ENCODE data around the gene NLRP1.
A peak's percentile ranks its signal among the peaks of the same experiment; 100 is the strongest.

The NLRP1 gene

GRCh38 chr17:5553479-5553878 is 30.8 kb downstream of the NLRP1 start:
- no peak for DNase-seq

DNA sequence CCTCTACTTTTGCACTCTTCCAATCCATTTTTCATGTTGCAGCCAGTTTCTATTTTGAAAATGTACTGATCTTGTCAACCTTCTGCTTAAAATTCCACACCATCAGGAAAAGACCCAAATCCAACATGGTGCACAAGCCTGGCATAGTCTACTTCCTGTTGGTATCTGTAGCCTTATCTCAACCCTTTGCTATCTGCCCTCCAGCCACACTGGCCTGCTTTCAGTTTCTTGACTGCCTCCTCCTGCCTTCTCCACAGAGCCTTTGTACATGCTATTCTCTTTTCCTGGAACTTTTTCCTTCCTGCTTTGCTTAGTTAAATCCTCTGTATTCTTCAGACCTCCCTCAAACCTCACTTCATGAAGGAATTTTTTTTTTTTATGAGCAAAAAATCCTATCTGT is 31.5 kb downstream of the NLRP1 start:
- DNase-seq = no peak

GRCh38 chr17:5545051-5545987 is 39.0 kb downstream of the NLRP1 start:
- no peak for DNase-seq

GRCh38 chr17:5544115-5544514 is 40.2 kb downstream of the NLRP1 start:
- no peak for DNase-seq

- no peak for DNase-seq
Measured at GRCh38 chr17:5541610-5542202, 42.6 kb downstream of the NLRP1 start.

DNA sequence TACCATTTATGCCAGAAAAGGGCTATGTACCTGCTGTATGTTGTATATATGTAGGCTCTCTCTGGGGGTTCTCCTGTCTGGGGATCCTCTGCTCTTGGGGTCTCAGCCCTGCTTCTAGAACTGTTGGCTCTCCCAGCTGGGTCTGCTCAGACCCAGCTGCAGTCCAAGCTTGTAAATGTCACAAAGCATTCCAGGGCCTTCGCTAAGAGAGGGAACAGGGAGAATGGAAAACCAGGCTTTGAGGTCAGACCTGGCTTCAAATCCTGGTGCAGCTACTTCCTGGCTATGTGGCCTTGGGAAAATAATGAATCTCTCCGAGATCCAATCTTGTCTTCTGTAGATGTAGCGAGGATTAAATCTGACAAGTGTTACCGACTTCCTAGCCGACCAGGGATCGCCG is 44.0 kb downstream of the NLRP1 start:
- no peak for DNase-seq

DNA sequence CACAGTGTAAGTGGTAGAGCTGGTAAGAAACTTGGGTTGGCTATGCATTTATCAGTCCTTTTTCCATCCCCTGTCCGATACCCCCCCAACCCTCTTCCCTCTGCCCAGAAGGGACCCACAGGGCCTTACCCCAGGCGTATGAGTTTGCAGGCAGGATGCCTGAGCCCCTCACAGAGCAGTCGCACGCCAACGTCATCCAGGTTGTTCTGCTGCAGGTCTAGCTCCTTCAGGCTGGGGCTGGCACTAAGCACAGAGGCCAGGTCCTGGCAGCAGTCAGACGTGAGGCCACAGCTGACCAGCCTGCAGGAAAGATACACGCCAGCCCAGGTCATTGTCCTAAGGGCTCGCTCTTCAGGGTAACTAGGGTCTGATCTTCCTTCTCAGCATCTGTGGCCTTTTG is 45.0 kb downstream of the NLRP1 start:
- no peak for DNase-seq

DNA sequence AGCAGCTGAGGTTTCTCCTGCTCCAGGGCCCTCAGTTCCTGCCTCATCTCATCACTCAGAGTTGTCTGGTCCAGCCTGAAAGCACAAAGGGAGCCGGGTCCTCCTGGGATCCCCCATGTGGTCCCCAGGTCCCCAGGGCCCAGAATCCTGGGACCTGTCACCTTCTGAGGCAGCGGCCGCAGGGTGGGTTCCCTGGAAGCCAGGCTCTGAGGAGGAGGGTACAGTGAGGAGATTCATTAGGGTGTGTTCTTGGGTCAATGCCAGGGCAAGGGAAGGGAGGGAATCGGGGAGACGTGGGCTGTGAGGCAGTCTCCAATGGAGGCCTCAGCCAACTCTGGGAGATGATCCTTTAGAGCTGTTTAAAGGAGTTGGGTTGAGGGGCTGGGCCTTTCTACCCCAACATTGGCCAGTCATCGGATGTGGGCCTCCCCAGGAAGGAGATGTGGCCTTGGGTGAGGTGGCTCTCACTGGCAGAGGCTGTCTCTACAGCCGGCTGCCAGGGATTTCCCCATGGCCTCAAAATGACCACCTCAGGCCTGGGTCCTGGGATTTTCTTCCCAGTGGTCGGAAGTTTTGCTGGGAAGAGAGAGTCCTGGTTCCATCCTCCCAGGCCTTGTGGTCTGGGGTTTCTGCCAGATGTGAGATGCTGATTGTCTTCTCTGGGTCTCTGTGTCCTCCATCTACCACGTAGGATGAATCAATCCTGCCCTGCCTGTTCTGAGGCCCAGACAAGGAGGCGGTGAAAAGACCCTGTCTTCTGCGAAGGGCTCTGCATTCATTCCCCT is 47.3 kb downstream of the NLRP1 start:
- DNase-seq = no peak

- no peak for DNase-seq
Measured at GRCh38 chr17:5535436-5535835, 48.9 kb downstream of the NLRP1 start.

DNA sequence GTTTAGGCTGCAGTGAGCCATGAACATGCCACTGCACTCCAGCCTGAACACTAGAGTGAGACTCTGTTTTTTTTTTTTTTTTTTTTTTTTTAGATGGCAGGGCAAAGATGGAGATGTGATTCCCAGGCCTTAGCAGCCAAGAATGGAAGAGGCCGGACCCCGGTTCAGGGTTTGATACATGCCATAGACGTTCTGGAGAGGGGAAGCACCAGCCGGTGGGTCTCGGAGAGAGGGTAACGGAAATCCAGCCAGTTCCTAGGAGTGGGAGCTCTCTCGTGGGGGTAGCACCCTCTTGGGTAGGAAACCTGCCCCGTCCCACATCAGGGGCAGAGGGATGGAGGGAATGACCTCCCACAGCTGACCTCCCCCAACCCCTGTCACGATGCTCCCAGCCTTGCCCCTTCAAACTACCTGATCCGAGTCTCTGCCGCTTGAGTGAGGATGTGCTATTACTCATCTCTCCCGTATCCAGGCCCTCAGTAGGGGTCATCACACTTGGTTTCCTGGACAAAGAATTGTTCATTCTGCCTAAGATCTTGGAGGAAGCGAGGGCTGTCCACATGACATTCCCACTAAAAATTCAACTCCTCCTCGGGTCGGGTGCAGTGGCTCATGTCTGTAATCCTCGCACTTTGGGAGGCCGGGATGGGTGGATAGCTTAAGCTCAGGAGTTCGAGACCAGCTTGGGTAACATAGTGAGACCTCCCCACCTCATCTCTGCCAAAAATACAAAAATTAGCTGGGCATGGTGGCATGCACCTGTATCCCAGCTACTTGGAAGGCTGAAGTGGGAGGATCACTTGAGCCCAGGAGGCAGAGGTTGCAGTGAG is 50.6 kb downstream of the NLRP1 start:
- no peak for DNase-seq

GRCh38 chr17:5532581-5532980 is 51.7 kb downstream of the NLRP1 start:
- DNase-seq = no peak

DNA sequence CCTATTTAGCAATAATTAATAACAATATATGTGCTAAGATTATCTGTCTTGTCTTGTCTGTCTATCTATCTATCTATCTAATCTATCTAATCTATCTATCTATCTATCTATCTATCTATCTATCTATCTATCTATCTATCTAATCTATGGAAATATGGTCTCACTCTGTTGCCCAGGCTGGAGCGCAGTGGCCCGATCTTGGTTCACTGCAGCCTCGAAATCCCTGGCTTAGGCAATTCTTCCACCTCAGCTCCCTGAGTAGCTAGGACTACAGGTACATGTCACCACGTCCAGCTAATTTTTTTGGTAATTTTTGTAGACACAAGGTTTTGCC is 53.3 kb downstream of the NLRP1 start:
- no peak for DNase-seq

DNA sequence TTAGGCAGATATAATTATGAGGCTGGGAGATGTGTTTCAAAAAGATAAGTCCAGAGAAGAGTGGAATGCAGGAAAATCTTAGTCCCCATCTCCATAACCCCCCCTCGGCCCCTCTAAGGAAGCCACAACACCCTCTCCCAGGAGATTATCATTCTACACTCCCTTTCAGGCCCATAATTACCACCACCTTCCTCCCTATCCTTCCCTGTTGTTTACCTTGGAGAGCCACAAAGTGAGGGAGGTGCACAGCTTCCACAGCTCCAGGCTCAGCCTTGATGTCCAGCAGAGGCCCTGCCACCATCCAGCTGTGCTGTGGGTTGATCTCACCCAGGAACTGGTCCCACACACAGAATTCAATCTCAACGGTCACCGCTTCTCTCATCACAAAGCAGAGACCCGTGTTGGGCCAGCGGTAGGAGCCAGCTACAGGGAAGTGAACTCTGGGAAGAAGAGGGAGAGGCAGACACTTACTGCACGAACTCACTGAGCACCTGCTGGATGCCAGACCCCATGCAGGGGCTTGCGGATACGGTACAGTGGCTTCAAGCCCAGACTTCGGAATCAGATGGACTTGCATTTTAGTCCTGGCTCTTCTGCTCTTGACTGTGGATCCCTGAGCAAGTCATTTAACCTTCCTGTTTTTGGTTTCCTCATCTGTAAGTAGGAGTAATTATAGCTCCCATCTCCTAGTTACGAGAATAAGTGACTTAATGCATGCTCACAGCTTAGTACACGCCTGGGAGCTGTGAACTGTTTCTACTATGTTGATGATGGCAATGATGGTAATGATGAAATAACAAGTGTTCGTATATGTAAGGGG is 53.8 kb downstream of the NLRP1 start:
- peak; percentile 3 to 45 for DNase-seq

- DNase-seq = no peak
Measured at GRCh38 chr17:5527601-5528250, 56.6 kb downstream of the NLRP1 start.

DNA sequence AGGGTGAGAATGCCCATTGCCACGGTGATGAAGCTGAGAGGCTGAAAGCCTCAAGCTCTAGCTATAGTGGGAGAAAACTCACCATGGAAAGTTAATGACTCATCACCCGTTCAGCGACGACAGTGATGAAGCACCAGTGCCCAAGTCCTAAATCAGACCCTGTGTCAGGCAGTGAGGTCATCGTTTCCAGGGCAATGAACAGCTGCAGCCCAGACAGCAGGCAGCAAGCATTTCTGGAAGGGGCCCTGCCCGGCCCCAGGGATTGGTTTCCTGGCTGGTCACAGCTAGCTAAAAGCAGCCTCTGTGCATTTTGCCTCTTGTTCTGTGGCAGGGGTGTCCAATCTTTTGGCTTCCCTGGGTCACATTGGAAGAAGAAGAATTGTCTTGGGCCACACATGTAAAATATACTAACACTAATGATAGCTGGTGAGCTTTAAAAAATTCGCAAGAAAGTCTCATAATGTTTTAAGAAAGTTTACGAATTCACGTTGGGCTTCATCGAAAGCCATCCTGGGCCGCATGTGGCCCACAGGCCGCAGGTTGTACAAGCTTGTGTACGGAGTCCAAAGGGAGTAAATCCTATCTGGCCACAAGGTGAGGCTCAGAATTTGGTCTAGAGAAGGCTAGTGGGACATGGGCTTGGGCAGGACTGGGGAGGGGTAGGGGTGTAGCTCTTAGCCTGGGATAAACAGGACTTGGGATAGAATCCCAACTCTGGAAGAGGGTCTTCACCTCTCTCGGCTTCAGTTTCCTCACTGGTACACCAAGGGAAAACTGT is 57.3 kb downstream of the NLRP1 start:
- peak; percentile 21 to 53 for DNase-seq

GRCh38 chr17:5523249-5523648 is 61.1 kb downstream of the NLRP1 start:
- no peak for DNase-seq

DNA sequence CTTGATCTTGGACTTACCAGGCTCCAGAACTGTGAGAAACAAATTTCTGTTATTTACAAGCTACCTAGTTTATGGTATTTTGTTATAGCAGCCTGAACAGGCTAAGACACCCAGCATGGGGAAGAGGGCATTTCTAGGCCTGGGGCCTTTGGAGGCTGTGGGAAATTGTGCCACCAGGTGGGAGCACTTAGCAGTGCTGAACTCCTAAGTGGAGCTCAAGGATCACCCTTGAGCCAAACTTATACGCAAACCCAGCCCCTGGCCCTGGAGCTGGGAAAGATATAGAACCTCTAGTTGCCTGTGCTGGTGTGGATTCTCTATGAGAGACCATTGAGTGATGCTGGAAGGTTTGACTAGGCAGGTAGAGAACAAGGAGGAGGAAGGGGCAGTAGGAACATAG is 61.8 kb downstream of the NLRP1 start:
- DNase-seq = no peak

GRCh38 chr17:5516060-5516792 is 68.1 kb downstream of the NLRP1 start:
- no peak for DNase-seq

DNA sequence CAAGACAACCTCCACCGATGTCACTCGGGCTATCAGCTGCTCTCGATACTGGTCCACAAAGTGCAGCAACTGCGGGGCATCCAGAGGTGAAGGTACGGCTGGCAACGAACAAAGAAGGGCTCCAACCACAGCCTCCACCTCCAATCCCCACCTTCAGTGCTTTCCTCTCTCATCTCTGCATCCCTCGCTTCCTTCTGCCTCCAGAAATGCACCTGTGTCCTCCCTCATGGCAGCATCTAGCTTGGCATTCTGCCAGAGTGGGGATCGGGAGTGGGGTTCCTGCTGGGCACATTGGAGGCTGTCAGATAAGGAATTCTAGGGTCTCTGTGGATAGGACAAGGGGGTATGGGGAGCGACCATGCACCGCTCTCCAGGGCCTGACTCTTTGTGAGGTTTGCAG is 69.3 kb downstream of the NLRP1 start:
- DNase-seq = no peak

GRCh38 chr17:5513628-5514027 is 70.7 kb downstream of the NLRP1 start:
- no peak for DNase-seq
